IMR-90 (cell line): ENCODE data around the gene GLRA3. TPM values are rescaled to one million over a fixed set of nuclear protein-coding genes. Genes with fewer than 3 reads are reported as not detected.

Experiments
- ATAC-seq: fragments of 200-7000 bp; cut with Tn5 transposase; 2 replicates; pipeline ENCODE4 v1.9.1; 2020; ENCODE audit warnings: low read depth, mild to moderate bottlenecking, moderate library complexity
- BruUV-seq: library from RNA; stranded (reverse); fragments of 400-500 nt; replicated peaks from 2 replicates; lab custom pipeline; 2021; lab: Mats Ljungman, UMichigan
- CTCF ChIA-PET: fragments of 300-600 bp; formaldehyde crosslinking; extraction: SDS; loops from one replicate; lab custom pipeline; 2021; ENCODE audit warnings: antibody characterized with exemption; lab: Yijun Ruan, JAX
- POLR2A ChIA-PET: fragments of 300-600 bp; sonication (Branson Sonifier 250); formaldehyde crosslinking; loops from one replicate; lab custom pipeline; 2022; ENCODE audit warnings: antibody characterized with exemption; ENCODE audit not compliant: unreplicated experiment; lab: Charles Lee
- DNase-seq: peaks from one replicate; pipeline ENCODE4 v3.0.0; 2013
- H2AFZ ChIP-seq: replicated peaks from 2 replicates; pipeline ENCODE3; 2013; ENCODE audit warnings: low read length, mild to moderate bottlenecking; ENCODE audit not compliant: poor library complexity
- H2AK5ac ChIP-seq: 2 replicates; pipeline ENCODE4 v1.6.1; 2013; ENCODE audit warnings: low read depth, low read length, inconsistent platforms
- H2AK9ac ChIP-seq: replicated peaks from 2 replicates; pipeline ENCODE3; 2013; ENCODE audit warnings: mild to moderate bottlenecking, low read depth, low read length, moderate library complexity; ENCODE audit not compliant: poor library complexity
- H2BK120ac ChIP-seq: 2 replicates; pipeline ENCODE4 v1.6.1; 2013; ENCODE audit warnings: low read depth, low read length, inconsistent platforms
- H2BK15ac ChIP-seq: 3 replicates; pipeline ENCODE4 v1.6.1; 2013; ENCODE audit warnings: low read depth, low read length, inconsistent platforms
- H2BK20ac ChIP-seq: 2 replicates; pipeline ENCODE4 v1.6.1; 2013; ENCODE audit warnings: low read depth, mild to moderate bottlenecking, inconsistent platforms, low read length, moderate library complexity
- H2BK5ac ChIP-seq: 2 replicates; pipeline ENCODE4 v1.6.1; 2013; ENCODE audit warnings: mild to moderate bottlenecking, low read depth, low read length, inconsistent platforms; ENCODE audit not compliant: poor library complexity, severe bottlenecking
- H3K14ac ChIP-seq: replicated peaks from 2 replicates; pipeline ENCODE4 v1.6.1; 2013; ENCODE audit warnings: low read depth, low read length, inconsistent platforms
- H3K18ac ChIP-seq: 2 replicates; pipeline ENCODE4 v1.6.1; 2013; ENCODE audit warnings: low read depth, low read length, control low read depth
- H3K23ac ChIP-seq: 2 replicates; pipeline ENCODE4 v1.6.1; 2013; ENCODE audit warnings: low read depth, low read length, inconsistent platforms
- H3K27ac ChIP-seq: 2 replicates; pipeline ENCODE4 v1.5.1; 2013; ENCODE audit warnings: mild to moderate bottlenecking, control low read depth, low read length; ENCODE audit not compliant: insufficient read depth
- H3K27me3 ChIP-seq: 2 replicates; pipeline ENCODE4 v1.6.1; 2013; ENCODE audit warnings: low read length; ENCODE audit not compliant: control insufficient read depth, insufficient read depth
- H3K36me3 ChIP-seq: 2 replicates; pipeline ENCODE4 v1.6.1; 2013; ENCODE audit warnings: low read length, mixed read lengths; ENCODE audit not compliant: control insufficient read depth, insufficient read depth
- H3K4ac ChIP-seq: 2 replicates; pipeline ENCODE4 v1.6.1; 2013; ENCODE audit warnings: low read depth, low read length, inconsistent platforms
- H3K4me1 ChIP-seq: 2 replicates; pipeline ENCODE4 v1.6.1; 2013; ENCODE audit warnings: low read length, mixed read lengths; ENCODE audit not compliant: control insufficient read depth, insufficient read depth
- H3K4me2 ChIP-seq: 2 replicates; pipeline ENCODE4 v1.6.1; 2013; ENCODE audit warnings: low read depth, mild to moderate bottlenecking, control low read depth, low read length, moderate library complexity
- H3K4me3 ChIP-seq: 2 replicates; pipeline ENCODE4 v1.5.1; 2013; ENCODE audit warnings: low read depth, mild to moderate bottlenecking, control low read depth, low read length, moderate library complexity; ENCODE audit not compliant: insufficient read depth
- H3K56ac ChIP-seq: 2 replicates; pipeline ENCODE4 v1.6.1; 2013; ENCODE audit warnings: low read length, inconsistent platforms; ENCODE audit not compliant: insufficient read depth; ENCODE audit errors: extremely low read depth
- H3K79me1 ChIP-seq, 2 experiments: 2 replicates each; pipeline ENCODE4 v1.6.1; 2013; ENCODE audit warnings: low read length in 2 of 2, inconsistent platforms in 1 of 2, low read depth in 1 of 2
- H3K9ac ChIP-seq: 2 replicates; pipeline ENCODE4 v1.6.1; 2013; ENCODE audit warnings: low read depth, low read length, control low read depth
- H3K9me1 ChIP-seq: 2 replicates; pipeline ENCODE4 v1.6.1; 2013; ENCODE audit warnings: low read length, inconsistent platforms; ENCODE audit not compliant: insufficient read depth
- H3K9me3 ChIP-seq: 2 replicates; pipeline ENCODE4 v1.6.1; 2013; ENCODE audit warnings: low read length; ENCODE audit not compliant: control insufficient read depth, insufficient read depth
- H4K20me1 ChIP-seq: 2 replicates; pipeline ENCODE4 v1.6.1; 2013; ENCODE audit warnings: low read length, inconsistent platforms; ENCODE audit not compliant: insufficient read depth
- H4K5ac ChIP-seq: 2 replicates; pipeline ENCODE4 v1.6.1; 2013; ENCODE audit warnings: mild to moderate bottlenecking, low read depth, low read length, control low read depth
- H4K8ac ChIP-seq, 2 experiments: 2 replicates each; pipeline ENCODE4 v1.6.1; 2013; ENCODE audit warnings: low read depth in 2 of 2, low read length in 2 of 2, control low read depth in 1 of 2, inconsistent platforms in 1 of 2
- H4K91ac ChIP-seq: 2 replicates; pipeline ENCODE4 v1.6.1; 2013; ENCODE audit warnings: low read depth, low read length, inconsistent platforms; ENCODE audit not compliant: insufficient read depth
- CEBPB ChIP-seq: IDR thresholded peaks from 2 replicates; pipeline ENCODE4 v1.6.1; 2012; ENCODE audit warnings: low read depth, low read length, improper control_type of control experiment
- CHD1 ChIP-seq: IDR thresholded peaks from 2 replicates; pipeline ENCODE4 v1.6.1; 2012; ENCODE audit warnings: low read depth, low read length, improper control_type of control experiment
- CTCF ChIP-seq: conservative IDR thresholded peaks from 2 replicates; pipeline ENCODE4 v1.5.1; 2012; ENCODE audit warnings: mild to moderate bottlenecking, low read depth, low read length, improper control_type of control experiment
- MXI1 ChIP-seq: IDR thresholded peaks from 2 replicates; pipeline ENCODE4 v1.6.1; 2012; ENCODE audit warnings: low read depth, mild to moderate bottlenecking, low read length, moderate library complexity, borderline replicate concordance
- NFE2L2 ChIP-seq: fragments of 150-350 bp; IDR thresholded peaks from 2 replicates; pipeline ENCODE4 v1.6.1; 2016; ENCODE audit warnings: low read depth, mild to moderate bottlenecking, low read length
- POLR2A ChIP-seq: IDR thresholded peaks from 2 replicates; pipeline ENCODE4 v1.6.1; 2012; ENCODE audit warnings: mild to moderate bottlenecking, low read depth, low read length
- RCOR1 ChIP-seq: IDR thresholded peaks from 2 replicates; pipeline ENCODE4 v1.6.1; 2012; ENCODE audit warnings: mild to moderate bottlenecking, low read length, improper control_type of control experiment; ENCODE audit not compliant: insufficient replicate concordance
- RFX5 ChIP-seq: IDR thresholded peaks from 2 replicates; pipeline ENCODE4 v1.8.0; 2012; ENCODE audit warnings: low read depth, mild to moderate bottlenecking, low read length, moderate library complexity
- SMC3 ChIP-seq: fragments of 150-350 bp; IDR thresholded peaks from 2 replicates; pipeline ENCODE4 v1.6.1; 2016; ENCODE audit warnings: low read depth, mild to moderate bottlenecking, antibody characterized with exemption, low read length, moderate library complexity
- USF2 ChIP-seq: fragments of 150-350 bp; IDR thresholded peaks from 2 replicates; pipeline ENCODE4 v1.6.1; 2017; ENCODE audit warnings: mild to moderate bottlenecking, antibody characterized with exemption, low read length, low read depth
- WGBS, 2 experiments: methylation state at CpG; one replicate each; pipeline versions ENCODE4 v1.1.5 to v1.1.7; 2013; ENCODE audit warnings: missing lambda C conversion rate in 2 of 2; ENCODE audit not compliant: insufficient read length in 1 of 2; ENCODE audit errors: extremely low coverage in 2 of 2; 5-methylcytosine and 5-hydroxymethylcytosine counted together
- dilution Hi-C: fragments of 300-500 bp; cut with HindIII; formaldehyde crosslinking; loops from one replicate; pipeline ENCODE4 v1.14.3; 2018; ENCODE audit warnings: low sequenced_read_pairs; ENCODE audit not compliant: unreplicated experiment
- in situ Hi-C: fragments of 300-500 bp; cut with MboI; formaldehyde crosslinking; loops from 3 replicates; pipeline ENCODE4 v1.14.3; 2019; ENCODE audit warnings: low sequenced_read_pairs, inconsistent platforms, mixed read lengths
- intact Hi-C: fragments of 100-400 bp; cut with micrococcal nuclease; formaldehyde crosslinking; loops from 2 replicates; pipeline ENCODE4 v1.10.0; 2022
- polyA plus RNA-seq, 3 experiments: library from polyadenylated mRNA; depleted of rRNA; stranded (reverse); fragments of >200 nt; gene quantifications; 2 replicates each; pipeline ENCODE4 v1.2.3, GENCODE V29; 2012; ENCODE audit warnings: low replicate concordance in 1 of 3
- total RNA-seq: library from RNA; depleted of rRNA; stranded (reverse); fragments of >200 nt; gene quantifications from 2 replicates; pipeline ENCODE4 v1.2.3, GENCODE V29; 2012

GLRA3 gene
- total and polyA plus RNA-seq, 2 of the 4 experiments (the other 2 are of a cell fraction) = not detected

- WGBS, 2 experiments = no CpG with 5 or more reads among the region's 3 CpGs
- no peak for ATAC-seq
- TF ChIP-seq NFE2L2 (no peak), POLR2A (no peak), RFX5 (no peak), USF2 (no peak), RCOR1 (no peak), CEBPB (no peak), CTCF (no peak), CHD1 (no peak), SMC3 (no peak), MXI1 (no peak)
These were observed 38.9 kb upstream of the GLRA3 start for GRCh38 chr4:174867903-174868302.

More at GRCh38 chr4:174867903-174868302, 38.9 kb upstream of the GLRA3 start:
- H3K23ac ChIP-seq = no peak overlapping the region
- H3K27ac ChIP-seq = no peak overlapping the region
- no peak overlapping the region for H4K8ac ChIP-seq
- no peak overlapping the region for H3K56ac ChIP-seq
- no peak overlapping the region for H3K4ac ChIP-seq
- no peaks in the 10 kb centered on the region for H3K4me1 ChIP-seq
- H3K79me1 ChIP-seq = no peaks in the 10 kb centered on the region
- dilution Hi-C loops = no loop called here
- H2AFZ ChIP-seq = no peak overlapping the region
- ChIA-PET POLR2A (no interaction called here), CTCF (no interaction called here)
- no peaks in the 10 kb centered on the region for H3K27me3 ChIP-seq
- peaks cover 5% of the 10 kb centered on the region; the same call in 1 of the 2 replicates for H3K9me3 ChIP-seq
- H2BK120ac ChIP-seq = no peak overlapping the region
- no peak overlapping the region for H2BK5ac ChIP-seq
- in situ Hi-C loops = no loop called here
- no peak overlapping the region for H4K5ac ChIP-seq
- no peak overlapping the region for H2AK5ac ChIP-seq
- no peak overlapping the region for H3K4me3 ChIP-seq
- no peak overlapping the region for H3K4me2 ChIP-seq
- intact Hi-C loops = no loop called here
- H3K9ac ChIP-seq = no peak overlapping the region
- no peak overlapping the region for H3K14ac ChIP-seq
- H2AK9ac ChIP-seq = no peak overlapping the region
- no peak overlapping the region for H2BK15ac ChIP-seq
- H3K9me1 ChIP-seq = no peaks in the 10 kb centered on the region
- H4K91ac ChIP-seq = no peak overlapping the region
- no peak overlapping the region for H3K18ac ChIP-seq
- H2BK20ac ChIP-seq = no peak overlapping the region
- DNase-seq = no peak
- no peaks in the 10 kb centered on the region for H3K36me3 ChIP-seq
- no peaks in the 10 kb centered on the region for H4K20me1 ChIP-seq
- BruUV-seq = no TSS peak
